GM12878 (cell line): ENCODE data around the gene PHLDB1.

ENCODE experiments used
- NFYA ChIP-seq: IDR thresholded peaks from 2 replicates; pipeline ENCODE4 v1.6.1; 2011; ENCODE audit warnings: low read depth, mild to moderate bottlenecking, low read length, improper control_type of control experiment, borderline replicate concordance
- POLR2A ChIP-seq: IDR thresholded peaks from 2 replicates; pipeline ENCODE4 v1.6.1; 2011; ENCODE audit warnings: low read depth, mild to moderate bottlenecking, low read length
- TF ChIP-seq, protein P1 (sequence below): IDR thresholded peaks from 2 replicates; pipeline ENCODE4 v1.6.1; 2012; ENCODE audit warnings: low read depth, low read length, improper control_type of control experiment
- TF ChIP-seq, protein P2 (sequence below), 3 experiments: IDR thresholded peaks in 2 of 3; conservative IDR thresholded peaks in 1 of 3; 2 replicates each; pipeline ENCODE4 v1.5.1; 2011; ENCODE audit warnings: low read depth in 3 of 3, low read length in 3 of 3, mild to moderate bottlenecking in 3 of 3, control low read depth in 2 of 3, moderate library complexity in 2 of 3, inconsistent platforms in 1 of 3, mixed read lengths in 1 of 3; ENCODE audit not compliant: control insufficient read depth in 2 of 3, insufficient read depth in 1 of 3; ENCODE audit errors: extremely low read depth in 1 of 3

DNA sequence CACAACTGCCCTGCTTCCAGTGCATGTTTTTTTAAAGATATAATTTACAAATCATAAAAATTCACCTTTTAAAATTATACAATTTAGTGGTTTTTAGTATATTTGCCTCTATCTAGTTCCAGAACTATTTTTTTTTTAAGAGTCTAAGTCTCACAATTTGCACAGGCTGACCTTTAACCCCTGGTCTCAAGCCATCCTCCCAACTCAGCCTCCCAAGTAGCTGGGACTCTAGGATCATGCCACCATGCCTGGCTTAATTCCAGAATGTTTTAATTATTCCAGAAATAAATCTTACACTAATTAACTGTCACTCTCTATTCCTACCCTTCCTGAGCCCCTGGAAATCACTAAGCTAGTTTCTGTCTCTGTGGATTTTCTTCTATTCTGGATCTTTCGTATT lies 36.6 kb upstream of the PHLDB1 start:
- TF ChIP-seq NFYA (no peak), POLR2A (no peak)
- TF ChIP-seq, protein P1, sequence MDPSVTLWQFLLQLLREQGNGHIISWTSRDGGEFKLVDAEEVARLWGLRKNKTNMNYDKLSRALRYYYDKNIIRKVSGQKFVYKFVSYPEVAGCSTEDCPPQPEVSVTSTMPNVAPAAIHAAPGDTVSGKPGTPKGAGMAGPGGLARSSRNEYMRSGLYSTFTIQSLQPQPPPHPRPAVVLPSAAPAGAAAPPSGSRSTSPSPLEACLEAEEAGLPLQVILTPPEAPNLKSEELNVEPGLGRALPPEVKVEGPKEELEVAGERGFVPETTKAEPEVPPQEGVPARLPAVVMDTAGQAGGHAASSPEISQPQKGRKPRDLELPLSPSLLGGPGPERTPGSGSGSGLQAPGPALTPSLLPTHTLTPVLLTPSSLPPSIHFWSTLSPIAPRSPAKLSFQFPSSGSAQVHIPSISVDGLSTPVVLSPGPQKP, result no peak
- TF ChIP-seq, protein P2, sequence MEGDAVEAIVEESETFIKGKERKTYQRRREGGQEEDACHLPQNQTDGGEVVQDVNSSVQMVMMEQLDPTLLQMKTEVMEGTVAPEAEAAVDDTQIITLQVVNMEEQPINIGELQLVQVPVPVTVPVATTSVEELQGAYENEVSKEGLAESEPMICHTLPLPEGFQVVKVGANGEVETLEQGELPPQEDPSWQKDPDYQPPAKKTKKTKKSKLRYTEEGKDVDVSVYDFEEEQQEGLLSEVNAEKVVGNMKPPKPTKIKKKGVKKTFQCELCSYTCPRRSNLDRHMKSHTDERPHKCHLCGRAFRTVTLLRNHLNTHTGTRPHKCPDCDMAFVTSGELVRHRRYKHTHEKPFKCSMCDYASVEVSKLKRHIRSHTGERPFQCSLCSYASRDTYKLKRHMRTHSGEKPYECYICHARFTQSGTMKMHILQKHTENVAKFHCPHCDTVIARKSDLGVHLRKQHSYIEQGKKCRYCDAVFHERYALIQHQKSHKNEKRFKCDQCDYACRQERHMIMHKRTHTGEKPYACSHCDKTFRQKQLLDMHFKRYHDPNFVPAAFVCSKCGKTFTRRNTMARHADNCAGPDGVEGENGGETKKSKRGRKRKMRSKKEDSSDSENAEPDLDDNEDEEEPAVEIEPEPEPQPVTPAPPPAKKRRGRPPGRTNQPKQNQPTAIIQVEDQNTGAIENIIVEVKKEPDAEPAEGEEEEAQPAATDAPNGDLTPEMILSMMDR (IDR thresholded peaks at IDR 0.05 in 2 of 3, conservative IDR thresholded peaks at IDR 0.05 in 1 of 3; ENCODE audit: control insufficient read depth in 2 of 3, extremely low read depth in 1 of 3, insufficient read depth in 1 of 3, low read depth in 3 of 3, low read length in 3 of 3), result no peak
